Measurements from ENCODE around the gene CDKAL1. TPM values are rescaled to one million over a fixed set of nuclear protein-coding genes. Genes with fewer than 3 reads are reported as not detected.
A peak's percentile ranks its signal among the peaks of the same experiment; 100 is the strongest.

Gene CDKAL1
- total RNA-seq, 4 donors from 2014 or later, result 10.3 to 11.2 (median 10.5) TPM

DNA sequence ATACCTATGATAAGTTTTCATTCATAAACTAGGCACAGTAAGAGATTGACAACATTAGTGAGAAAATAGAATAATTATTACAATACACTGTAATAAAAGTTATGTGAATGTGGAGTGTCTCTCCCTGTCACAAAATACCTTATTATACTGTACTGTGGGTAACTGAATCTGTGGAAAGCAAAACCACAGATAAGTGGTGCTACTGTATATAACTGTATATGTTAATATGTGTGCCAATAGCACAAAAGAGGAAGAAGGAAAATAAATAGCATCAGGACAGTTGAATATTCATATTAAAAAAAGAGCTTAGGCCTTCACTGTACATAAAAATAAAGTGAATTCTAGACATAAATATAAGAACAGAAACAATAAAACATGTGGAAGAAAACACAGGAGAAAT, 243.5 kb downstream of the CDKAL1 start:
- H3K36me3 ChIP-seq, result peaks cover 0 to 19% (median 8%) of the 10 kb centered on the region in 4 donors
- H3K27ac ChIP-seq (replicated peaks in 1 of 4), result no peak overlapping the region
- no peak for DNase-seq (ENCODE audit: extremely low spot score)
- no peaks in the 10 kb centered on the region for H3K4me1 ChIP-seq
- no peak overlapping the region for H3K4me3 ChIP-seq
- intact Hi-C loops (cut with DNase I), result no loop called here
- TF ChIP-seq EP300 (IDR thresholded peaks at IDR 0.05) (no peak), POLR2AphosphoS5 (IDR thresholded peaks at IDR 0.05) (no peak), CTCF (IDR thresholded peaks at IDR 0.05) (no peak), POLR2A (IDR thresholded peaks at IDR 0.05; ENCODE audit: low read depth) (no peak)
- no peaks in the 10 kb centered on the region for H3K27me3 ChIP-seq
- H3K9me3 ChIP-seq, result no peaks in the 10 kb centered on the region

GRCh38 chr6:20778459-20778858, 244.2 kb downstream of the CDKAL1 start:
- intact Hi-C loops (cut with DNase I), result no loop called here
- Histone ChIP-seq H3K36me3 (peaks cover 0 to 26% (median 12%) of the 10 kb centered on the region in 4 donors), H3K9me3 (no peaks in the 10 kb centered on the region), H3K27me3 (no peaks in the 10 kb centered on the region), H3K27ac (replicated peaks in 1 of 4) (no peak overlapping the region), H3K4me3 (no peak overlapping the region), H3K4me1 (no peaks in the 10 kb centered on the region)
- WGBS, result 93% methylated on average over 5 of the region's 5 CpGs
- TF ChIP-seq POLR2AphosphoS5 (IDR thresholded peaks at IDR 0.05) (no peak), EP300 (IDR thresholded peaks at IDR 0.05) (no peak), CTCF (IDR thresholded peaks at IDR 0.05) (no peak), POLR2A (IDR thresholded peaks at IDR 0.05; ENCODE audit: low read depth) (no peak)
- DNase-seq (ENCODE audit: extremely low spot score), result no peak

DNA sequence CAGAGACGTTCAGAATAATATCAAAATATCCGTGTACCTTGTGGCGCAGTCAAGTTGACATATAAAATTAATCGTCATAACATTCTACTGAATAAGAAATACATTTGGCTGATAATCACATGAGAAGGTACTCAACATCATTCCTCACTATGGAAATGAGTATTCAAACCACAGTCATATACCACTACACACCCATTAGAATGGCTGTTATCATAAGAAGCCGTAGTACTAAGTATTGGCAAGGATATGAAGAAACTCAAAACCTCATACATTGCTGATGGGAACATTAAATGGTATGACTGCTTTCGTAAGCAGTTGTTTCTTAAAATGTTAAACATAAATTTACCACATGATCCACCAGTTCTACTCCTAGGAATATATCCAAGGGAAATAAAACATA, 244.7 kb downstream of the CDKAL1 start:
- H3K27me3 ChIP-seq, result no peaks in the 10 kb centered on the region
- peaks cover 0 to 29% (median 12%) of the 10 kb centered on the region in 4 donors for H3K36me3 ChIP-seq
- intact Hi-C loops (cut with DNase I), result no loop called here
- no peak for DNase-seq (ENCODE audit: extremely low spot score)
- WGBS, result 93% methylated on average over 6 of the region's 6 CpGs
- H3K4me3 ChIP-seq, result no peak overlapping the region
- no peak for TF ChIP-seq POLR2A (IDR thresholded peaks at IDR 0.05; ENCODE audit: low read depth)
- no peaks in the 10 kb centered on the region for H3K4me1 ChIP-seq
- no peaks in the 10 kb centered on the region for H3K9me3 ChIP-seq
- no peak overlapping the region for H3K27ac ChIP-seq (replicated peaks in 1 of 4)

DNA sequence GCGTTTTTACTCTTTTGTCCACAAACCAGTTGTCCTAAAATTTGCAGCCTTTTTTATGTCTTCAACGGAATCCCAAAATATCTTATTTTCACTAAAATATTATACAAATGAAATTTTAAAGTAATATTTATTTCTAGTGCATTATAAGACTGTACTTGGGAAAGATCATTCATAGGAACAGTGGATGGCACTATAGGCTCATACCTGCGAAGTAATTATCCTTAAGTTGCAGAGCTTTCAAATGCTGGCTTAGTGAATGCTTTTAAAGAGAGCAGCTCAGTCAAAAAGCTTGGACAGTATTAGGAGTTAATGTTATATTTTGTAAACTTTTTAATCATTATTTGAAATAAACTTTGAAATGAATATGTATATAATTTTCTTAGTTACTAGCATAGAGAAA, 254.9 kb downstream of the CDKAL1 start:
- Histone ChIP-seq H3K27me3 (no peaks in the 10 kb centered on the region), H3K27ac (replicated peaks in 1 of 4) (no peak overlapping the region), H3K9me3 (no peaks in the 10 kb centered on the region), H3K4me3 (no peak overlapping the region), H3K4me1 (no peaks in the 10 kb centered on the region), H3K36me3 (peaks cover 0 to 11% (median 2%) of the 10 kb centered on the region in 4 donors)
- TF ChIP-seq CTCF (IDR thresholded peaks at IDR 0.05), result peak in 1 of 3 experiments; percentile 11
- TF ChIP-seq EP300 (IDR thresholded peaks at IDR 0.05), result no peak
- 81% methylated on average over 3 of the region's 3 CpGs for WGBS
- intact Hi-C loops (cut with DNase I), result no loop called here
- DNase-seq (ENCODE audit: extremely low spot score), result no peak

DNA sequence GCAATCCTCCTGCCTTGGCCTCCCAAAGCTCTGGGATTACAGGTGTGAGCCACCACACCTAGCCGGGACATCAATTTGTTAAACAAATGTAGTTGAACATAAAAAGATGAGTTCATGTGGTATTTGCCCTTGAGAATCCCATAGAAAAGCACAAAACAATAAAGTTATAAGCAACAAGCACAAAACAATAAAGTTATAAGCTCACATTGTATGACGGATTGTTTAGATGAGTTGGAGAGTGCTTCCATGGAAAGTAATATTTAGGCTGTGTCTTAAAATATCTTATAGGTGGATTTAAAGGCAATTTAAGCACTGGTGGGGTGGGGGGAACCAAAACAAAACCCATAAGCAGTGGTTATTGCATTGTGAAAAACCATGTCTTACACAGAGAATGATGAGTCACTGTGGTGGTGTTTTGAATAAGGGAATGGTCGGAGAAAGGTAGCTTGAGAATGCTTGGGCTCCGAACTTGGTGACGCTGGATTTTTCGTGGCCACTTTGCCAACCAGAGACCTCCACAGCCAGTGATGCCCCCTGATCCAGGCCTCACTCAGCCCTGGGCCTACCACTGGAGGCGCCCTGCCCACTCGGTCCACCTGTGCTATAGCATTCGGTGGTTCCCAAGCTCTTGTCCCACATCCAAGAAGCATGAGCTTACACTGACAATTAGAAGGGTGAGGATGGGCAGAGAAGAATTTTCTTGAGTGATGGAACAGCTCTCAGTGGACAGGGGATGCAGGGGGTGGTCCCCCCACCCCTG, 256.0 kb downstream of the CDKAL1 start:
- H3K9me3 ChIP-seq, result no peaks in the 10 kb centered on the region
- peaks cover 0 to 11% (median 2%) of the 10 kb centered on the region in 4 donors for H3K36me3 ChIP-seq
- no peaks in the 10 kb centered on the region for H3K4me1 ChIP-seq
- H3K27me3 ChIP-seq, result no peaks in the 10 kb centered on the region
- no peak for DNase-seq (ENCODE audit: extremely low spot score)
- no peak overlapping the region for H3K4me3 ChIP-seq
- intact Hi-C loops (cut with DNase I), result no loop called here
- no peak overlapping the region for H3K27ac ChIP-seq (replicated peaks in 1 of 4)
- TF ChIP-seq POLR2A (IDR thresholded peaks at IDR 0.05; ENCODE audit: low read depth) (no peak), POLR2AphosphoS5 (IDR thresholded peaks at IDR 0.05) (no peak), CTCF (IDR thresholded peaks at IDR 0.05) (no peak), EP300 (IDR thresholded peaks at IDR 0.05) (no peak)
- WGBS, result 94% methylated on average over 9 of the region's 9 CpGs

Measured in esophagus muscularis mucosa (tissue), 4 donors.